Thymus (tissue), 11 donors: ENCODE results near the gene HDAC4. TPM values are rescaled to one million over a fixed set of nuclear protein-coding genes. Genes with fewer than 3 reads are reported as not detected.

Experiments used
- DNase-seq, 9 donors: peaks; one replicate each; pipeline ENCODE4 v3.0.0-alpha.2; 2013; ENCODE audit warnings: low spot score in 9 of 9, low read depth in 6 of 9, missing footprints in 1 of 9
- H3K27ac ChIP-seq, 2 donors: one replicate each; pipeline ENCODE4 v1.5.1; 2013; ENCODE audit warnings: control low read depth in 1 of 2, low read depth in 1 of 2, low read length in 1 of 2, mild to moderate bottlenecking in 1 of 2, moderate library complexity in 1 of 2
- H3K27me3 ChIP-seq, 2 donors: one replicate each; pipeline ENCODE4 v1.5.1; 2013; ENCODE audit warnings: low read length in 1 of 2; ENCODE audit not compliant: control insufficient read depth in 2 of 2, insufficient read depth in 1 of 2
- H3K36me3 ChIP-seq, 2 donors: one replicate each; pipeline ENCODE4 v1.5.1; 2013; ENCODE audit warnings: low read length in 1 of 2, mild to moderate bottlenecking in 1 of 2, moderate library complexity in 1 of 2; ENCODE audit not compliant: control insufficient read depth in 2 of 2, insufficient read depth in 2 of 2
- H3K4me1 ChIP-seq, 2 donors: one replicate each; pipeline ENCODE4 v1.5.1; 2013; ENCODE audit warnings: low read length in 2 of 2; ENCODE audit not compliant: control insufficient read depth in 2 of 2, insufficient read depth in 2 of 2
- H3K4me3 ChIP-seq, 2 donors: one replicate each; pipeline ENCODE4 v1.5.1; 2013; ENCODE audit warnings: low read length in 2 of 2, control low read depth in 1 of 2, mild to moderate bottlenecking in 1 of 2
- H3K9me3 ChIP-seq, 2 donors: one replicate each; pipeline ENCODE4 v1.5.1; 2013; ENCODE audit warnings: low read length in 1 of 2, mild to moderate bottlenecking in 1 of 2; ENCODE audit not compliant: control insufficient read depth in 2 of 2, insufficient read depth in 1 of 2
- WGBS: extraction: QIAGEN DNeasy Blood & Tissue Kit; methylation state at CpG from one replicate; pipeline ENCODE4 v1.1.7; 2013; 5-methylcytosine and 5-hydroxymethylcytosine counted together
- polyA plus RNA-seq: library from polyadenylated mRNA; stranded (reverse); fragments of 200-250 nt; gene quantifications from one replicate; pipeline ENCODE4 v1.2.3, GENCODE V29; 2013
- total RNA-seq: library from RNA; stranded (reverse); fragments of 120-200 nt; gene quantifications from one replicate; pipeline ENCODE4 v1.2.4, GENCODE V29; 2013
- donor health status: healthy.

HDAC4 gene
- total and polyA plus RNA-seq, 2 donors = 7.8 to 17.9 TPM

- no peak overlapping the region for H3K27ac ChIP-seq
- H3K27me3 ChIP-seq = no peaks in the 10 kb centered on the region
- H3K4me1 ChIP-seq = no peaks in the 10 kb centered on the region
- WGBS = 99% methylated on average over 14 of the region's 14 CpGs
- H3K4me3 ChIP-seq = no peak overlapping the region
- DNase-seq = no peak
- H3K9me3 ChIP-seq = no peaks in the 10 kb centered on the region
- peaks cover 64 to 65% of the 10 kb centered on the region in 2 donors for H3K36me3 ChIP-seq
Observed at GRCh38 chr2:239062743-239063142, 338.1 kb downstream of the HDAC4 start.

DNA sequence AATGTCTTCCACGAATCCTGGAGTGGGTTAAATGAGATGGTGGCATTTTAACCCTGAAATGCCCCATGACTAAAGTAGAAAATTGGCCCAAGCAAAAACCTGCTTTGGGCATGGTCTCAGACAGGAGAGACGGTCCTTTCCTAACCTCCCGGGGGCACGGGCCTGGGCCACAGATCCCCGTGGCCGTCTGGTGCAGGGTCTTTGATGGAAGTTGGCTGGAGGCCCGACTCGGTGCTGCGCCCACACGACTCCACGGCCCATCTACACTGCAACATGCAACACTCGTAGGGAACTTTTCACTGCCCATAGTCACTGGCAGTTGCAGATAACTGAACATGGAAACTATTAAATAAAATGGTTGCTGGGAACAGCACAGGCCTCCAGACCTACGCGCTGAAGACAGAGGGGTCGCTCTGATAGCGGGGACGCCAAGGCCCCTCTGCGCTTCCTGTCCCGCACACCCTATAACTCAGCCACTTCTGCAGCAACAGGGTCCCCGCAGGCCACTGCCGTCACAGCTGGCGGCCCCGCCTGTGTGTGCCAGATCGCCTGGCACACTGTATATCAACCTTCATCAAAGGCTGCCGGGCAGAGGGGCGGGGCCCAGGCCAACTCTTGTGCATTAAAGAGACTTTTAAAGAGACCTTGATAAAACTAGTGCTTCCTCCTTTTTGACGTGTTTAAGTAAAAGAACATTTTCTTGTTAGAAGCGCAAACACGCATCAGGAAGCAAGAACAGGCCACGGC is 338.8 kb downstream of the HDAC4 start:
- peaks cover 57 to 61% of the 10 kb centered on the region in 2 donors for H3K36me3 ChIP-seq
- DNase-seq = no peak
- 89% methylated on average over 30 of the region's 30 CpGs for WGBS
- no peak overlapping the region for H3K4me3 ChIP-seq
- no peaks in the 10 kb centered on the region for H3K4me1 ChIP-seq
- no peak overlapping the region for H3K27ac ChIP-seq
- H3K9me3 ChIP-seq = no peaks in the 10 kb centered on the region
- no peaks in the 10 kb centered on the region for H3K27me3 ChIP-seq

- no peaks in the 10 kb centered on the region for H3K27me3 ChIP-seq
- H3K27ac ChIP-seq = no peak overlapping the region
- WGBS = 94% methylated on average over 12 of the region's 12 CpGs
- DNase-seq = no peak
- no peaks in the 10 kb centered on the region for H3K9me3 ChIP-seq
- no peak overlapping the region for H3K4me3 ChIP-seq
- H3K36me3 ChIP-seq = peaks cover 54 to 60% of the 10 kb centered on the region in 2 donors
- no peaks in the 10 kb centered on the region for H3K4me1 ChIP-seq
Observed at GRCh38 chr2:239061121-239061666, 339.6 kb downstream of the HDAC4 start.

DNA sequence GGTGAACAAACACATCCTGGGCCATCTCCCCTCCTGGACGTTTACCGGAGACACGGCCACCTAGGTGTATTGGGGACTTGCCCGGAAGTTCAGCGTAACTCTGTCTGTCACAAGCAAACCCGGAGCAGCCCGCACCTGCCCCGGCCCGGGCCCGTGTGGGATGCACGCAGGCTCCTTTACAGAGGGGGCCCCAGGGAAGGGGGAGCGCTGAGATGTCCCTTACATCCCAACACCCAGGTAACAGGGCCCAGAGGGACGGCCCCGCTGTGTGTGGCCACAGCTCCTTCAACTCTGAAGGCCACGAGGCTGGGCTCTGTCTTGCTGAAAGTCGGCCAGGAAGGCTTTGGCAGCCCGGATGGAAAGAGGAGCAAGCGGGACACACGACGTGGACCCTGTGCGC is 340.1 kb downstream of the HDAC4 start:
- H3K9me3 ChIP-seq = no peaks in the 10 kb centered on the region
- WGBS = 95% methylated on average over 21 of the region's 21 CpGs
- H3K4me1 ChIP-seq = no peaks in the 10 kb centered on the region
- peaks cover 53 to 60% of the 10 kb centered on the region in 2 donors for H3K36me3 ChIP-seq
- H3K4me3 ChIP-seq = no peak overlapping the region
- no peak for DNase-seq
- no peaks in the 10 kb centered on the region for H3K27me3 ChIP-seq
- no peak overlapping the region for H3K27ac ChIP-seq

- DNase-seq = no peak
- Histone ChIP-seq H3K36me3 (peaks cover 53 to 56% of the 10 kb centered on the region in 2 donors), H3K4me1 (no peaks in the 10 kb centered on the region)
Observed at GRCh38 chr2:239059854-239060253, 341.0 kb downstream of the HDAC4 start.

DNA sequence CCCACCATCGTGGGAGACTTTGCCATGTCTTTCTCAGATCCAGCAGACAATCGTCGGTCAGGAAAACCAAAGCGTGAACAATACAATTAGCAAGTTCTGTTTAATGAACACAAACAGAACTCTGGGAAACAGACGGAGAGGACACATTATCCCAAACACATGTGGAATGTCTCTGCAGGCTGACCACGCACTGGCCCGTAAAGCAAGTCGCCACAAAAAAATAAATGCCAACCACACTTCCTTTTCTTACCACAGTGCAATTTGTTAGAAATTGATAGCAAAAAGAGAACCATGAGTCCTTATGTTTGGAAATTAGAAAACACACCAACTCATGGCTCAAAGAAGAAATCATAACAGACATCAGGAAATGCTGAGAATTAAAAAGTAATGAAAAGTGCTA is 342.1 kb downstream of the HDAC4 start:
- H3K9me3 ChIP-seq = no peaks in the 10 kb centered on the region
- peaks cover 55 to 57% of the 10 kb centered on the region in 2 donors for H3K36me3 ChIP-seq
- H3K27ac ChIP-seq = no peak overlapping the region
- DNase-seq = no peak
- H3K27me3 ChIP-seq = no peaks in the 10 kb centered on the region
- H3K4me3 ChIP-seq = no peak overlapping the region
- WGBS = 68% methylated on average over 8 of the region's 8 CpGs
- H3K4me1 ChIP-seq = no peaks in the 10 kb centered on the region

More at GRCh38 chr2:239059854-239060253, 341.0 kb downstream of the HDAC4 start:
- no peak overlapping the region for H3K4me3 ChIP-seq
- H3K27me3 ChIP-seq = no peaks in the 10 kb centered on the region
- WGBS = 94% methylated on average over 12 of the region's 12 CpGs
- no peaks in the 10 kb centered on the region for H3K9me3 ChIP-seq
- no peak overlapping the region for H3K27ac ChIP-seq

- peaks cover 63 to 66% of the 10 kb centered on the region in 2 donors for H3K36me3 ChIP-seq
- DNase-seq = no peak
- no peak overlapping the region for H3K4me3 ChIP-seq
- WGBS = 94% methylated on average over 2 of the region's 2 CpGs
- no peaks in the 10 kb centered on the region for H3K9me3 ChIP-seq
- no peak overlapping the region for H3K27ac ChIP-seq
- no peaks in the 10 kb centered on the region for H3K4me1 ChIP-seq
- no peaks in the 10 kb centered on the region for H3K27me3 ChIP-seq
Observed at GRCh38 chr2:239057533-239057932, 343.3 kb downstream of the HDAC4 start.

DNA sequence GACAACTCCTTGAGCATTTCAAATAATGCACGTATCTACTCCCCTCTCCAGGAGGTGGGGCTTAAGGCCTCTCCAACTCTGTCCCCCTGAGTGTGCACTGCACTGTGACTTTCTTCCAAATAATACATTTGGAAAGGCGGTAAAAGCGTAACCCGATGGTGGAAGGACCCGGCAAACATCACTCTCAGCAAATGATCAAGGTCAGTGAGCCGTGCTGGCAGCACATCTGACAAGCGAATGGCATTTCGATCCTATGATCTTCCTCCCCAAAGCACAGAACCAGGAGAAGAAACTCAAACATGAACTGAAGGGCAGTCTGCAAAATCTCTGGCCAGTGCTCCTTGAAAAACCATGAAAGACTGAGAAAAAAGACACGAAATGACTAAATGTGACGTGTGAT is 344.2 kb downstream of the HDAC4 start:
- Histone ChIP-seq H3K4me3 (no peak overlapping the region), H3K36me3 (peaks cover 64 to 73% of the 10 kb centered on the region in 2 donors), H3K27ac (no peak overlapping the region), H3K9me3 (no peaks in the 10 kb centered on the region), H3K4me1 (no peaks in the 10 kb centered on the region), H3K27me3 (no peaks in the 10 kb centered on the region)
- 98% methylated on average over 10 of the region's 10 CpGs for WGBS
- no peak for DNase-seq

DNA sequence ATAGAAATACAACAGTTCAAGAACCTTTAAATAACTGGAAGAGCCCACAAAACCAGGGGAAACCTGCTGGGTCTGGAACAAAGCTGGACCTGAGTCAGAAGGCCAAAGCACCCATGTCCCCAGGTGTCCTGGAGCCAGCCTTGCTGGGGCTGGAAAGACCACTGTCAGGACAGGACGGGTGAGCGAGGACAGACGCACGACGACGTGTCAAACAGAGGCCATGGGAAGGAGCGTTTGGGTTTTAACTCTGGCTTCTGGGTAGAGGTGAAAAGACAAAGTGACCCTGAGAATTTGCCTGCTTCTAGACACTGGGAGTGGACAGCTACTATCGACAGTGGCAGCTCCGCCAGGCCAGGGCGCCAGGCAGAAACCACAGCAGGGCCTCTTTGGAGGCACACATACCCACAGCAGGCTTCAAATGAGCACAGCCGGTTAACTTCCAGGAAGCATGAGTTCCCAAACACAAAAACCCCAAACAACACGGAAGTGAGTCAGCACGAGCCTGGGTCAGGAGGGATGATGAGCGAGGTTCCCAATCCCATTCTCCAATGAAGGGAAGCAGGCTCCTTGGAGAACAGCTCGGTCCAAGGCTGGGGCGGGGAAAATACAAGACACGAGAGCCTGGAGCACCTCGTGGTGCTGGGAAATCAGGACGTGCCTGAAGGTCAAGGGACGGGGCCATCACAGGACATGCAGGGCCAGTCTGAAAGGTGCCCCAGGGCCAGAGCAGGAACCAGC is 344.9 kb downstream of the HDAC4 start:
- Histone ChIP-seq H3K4me1 (no peaks in the 10 kb centered on the region), H3K27ac (no peak overlapping the region), H3K27me3 (no peaks in the 10 kb centered on the region), H3K36me3 (peaks cover 57 to 70% of the 10 kb centered on the region in 2 donors), H3K4me3 (no peak overlapping the region), H3K9me3 (no peaks in the 10 kb centered on the region)
- DNase-seq = no peak
- 94% methylated on average over 20 of the region's 20 CpGs for whole genome bisulfite sequencing
